HepG2 (cell line): ENCODE data around the gene CD151. TPM values are rescaled to one million over a fixed set of nuclear protein-coding genes. Genes with fewer than 3 reads are reported as not detected.
A peak's percentile ranks its signal among the peaks of the same experiment; 100 is the strongest.

Experiments used
- ATF7 ChIP-seq, 2 experiments: fragments of 450-650 bp in 1 of 2; sonication (generic) in 1 of 2; formaldehyde crosslinking in 1 of 2; IDR thresholded peaks; 2 replicates each; pipeline versions ENCODE4 v1.4.0 to v1.6.1; 2016 to 2020; ENCODE audit warnings: antibody characterized with exemption in 1 of 2, mild to moderate bottlenecking in 1 of 2, missing genetic modification reagents in 1 of 2
- BATF2 ChIP-seq: sonication (generic); formaldehyde crosslinking; IDR thresholded peaks from 2 replicates; pipeline ENCODE4 v1.8.0; 2022; ENCODE audit warnings: mild to moderate bottlenecking, missing genetic modification reagents, moderate library complexity
- BRCA1 ChIP-seq: sonication (generic); formaldehyde crosslinking; IDR thresholded peaks from 2 replicates; pipeline ENCODE4 v1.4.0; 2020; ENCODE audit warnings: missing genetic modification reagents
- CBX5 ChIP-seq: sonication (generic); formaldehyde crosslinking; IDR thresholded peaks from 2 replicates; pipeline ENCODE4 v1.4.0; 2020; ENCODE audit warnings: missing genetic modification reagents, borderline replicate concordance
- HDAC2 ChIP-seq: sonication (generic); formaldehyde crosslinking; IDR thresholded peaks from 2 replicates; pipeline ENCODE4 v1.4.0; 2020; ENCODE audit warnings: missing genetic modification reagents
- IKZF1 ChIP-seq: fragments of 450-650 bp; IDR thresholded peaks from 2 replicates; pipeline ENCODE4 v1.7.1; 2016
- KLF6 ChIP-seq: IDR thresholded peaks from 2 replicates; pipeline ENCODE4 v1.8.0; 2016; ENCODE audit warnings: missing biosample characterization, missing genetic modification reagents
- MYC ChIP-seq: sonication (generic); formaldehyde crosslinking; IDR thresholded peaks from 2 replicates; pipeline ENCODE4 v1.9.0; 2021; ENCODE audit warnings: missing genetic modification reagents, borderline replicate concordance
- RBM39 ChIP-seq: fragments of 200-400 bp; formaldehyde crosslinking; IDR thresholded peaks from one replicate; pipeline ENCODE4 v1.6.1; 2018; ENCODE audit warnings: antibody characterized with exemption, mild to moderate bottlenecking, low read depth, low read length; ENCODE audit not compliant: poor library complexity, severe bottlenecking
- REXO4 ChIP-seq: sonication (generic); formaldehyde crosslinking; IDR thresholded peaks from 2 replicates; pipeline ENCODE4 v1.8.0; 2022; ENCODE audit warnings: missing genetic modification reagents, mild to moderate bottlenecking, borderline replicate concordance
- SKI ChIP-seq: fragments of 450-650 bp; IDR thresholded peaks from one replicate; pipeline ENCODE4 v1.6.1; 2018; ENCODE audit warnings: mild to moderate bottlenecking; ENCODE audit not compliant: partially characterized antibody
- ZMAT3 ChIP-seq: sonication (generic); formaldehyde crosslinking; conservative IDR thresholded peaks from 2 replicates; pipeline ENCODE4 v1.7.0; 2021; ENCODE audit warnings: missing genetic modification reagents
- ZNF407 ChIP-seq: sonication (generic); formaldehyde crosslinking; IDR thresholded peaks from one replicate; pipeline ENCODE4 v1.5.1; 2020; ENCODE audit warnings: mild to moderate bottlenecking, missing genetic modification reagents; ENCODE audit errors: not compliant biosample characterization
- ZNF75D ChIP-seq: sonication (generic); formaldehyde crosslinking; IDR thresholded peaks from 2 replicates; pipeline ENCODE4 v1.8.1; 2023; ENCODE audit warnings: missing genetic modification reagents, mild to moderate bottlenecking, borderline replicate concordance
- ZSCAN21 ChIP-seq: sonication (generic); formaldehyde crosslinking; IDR thresholded peaks from 2 replicates; pipeline ENCODE4 v1.8.0; 2022; ENCODE audit warnings: mild to moderate bottlenecking, missing genetic modification reagents, moderate library complexity, borderline replicate concordance
- polyA plus RNA-seq, 8 experiments: library from polyadenylated mRNA; depleted of rRNA in 3 of 8; stranded (reverse) in 7 of 8; unstranded in 1 of 8; fragments of >200 nt; fragmentation: Illumina TruSeq in 4 of 8; extraction: Trizol in 4 of 8; gene quantifications; 2 replicates each; pipeline versions ENCODE4 v1.2.1 to v1.2.3, GENCODE V29; 2011 to 2016; ENCODE audit warnings: low read depth in 4 of 8, missing spikeins in 1 of 8, mixed read lengths in 1 of 8; ENCODE audit not compliant: insufficient read depth in 1 of 8
- total RNA-seq, 5 experiments: library from RNA; depleted of rRNA; stranded (reverse); fragments of >200 nt; fragmentation: Illumina TruSeq; extraction: Trizol; gene quantifications; 2 replicates each; pipeline ENCODE4 v1.2.3, GENCODE V29; 2016; ENCODE audit warnings: low read depth in 1 of 5
- TF ChIP-seq, protein P1 (sequence below): sonication (generic); formaldehyde crosslinking; IDR thresholded peaks from 2 replicates; pipeline ENCODE4 v1.4.0; 2020; ENCODE audit warnings: missing genetic modification reagents
- TF ChIP-seq, protein P2 (sequence below): IDR thresholded peaks from 2 replicates; pipeline ENCODE4 v1.6.1; 2016; ENCODE audit warnings: missing compliant biosample characterization, missing genetic modification reagents, borderline replicate concordance

The CD151 gene
- total and polyA plus RNA-seq, 2 of the 13 experiments (the other 11 are each of a cell fraction or from before 2014, with no cell fraction given), result 125 to 197 TPM

GRCh38 chr11:833114-833791 lies 501 bp downstream of the CD151 start (continued):
- TF ChIP-seq MYC (CRISPR knock-in tag) (0 out of 2 replicates have a peak, but pooled peaks have one; percentile 49), REXO4 (CRISPR knock-in tag) (no peak), CBX5 (CRISPR knock-in tag) (no peak), ZSCAN21 (CRISPR knock-in tag) (no peak), RBM39 (no peak), BRCA1 (CRISPR knock-in tag) (no peak), ZMAT3 (peak; percentile 45; the same call in 1 of the 2 replicates), BATF2 (CRISPR knock-in tag) (no peak), ATF7 (IDR thresholded peaks at IDR 0.05) (no peak), ATF7 (CRISPR knock-in tag; IDR thresholded peaks at IDR 0.05) (peak; percentile 70; the same call in 1 of the 2 replicates), HDAC2 (no peak), KLF6 (CRISPR knock-in tag) (0 out of 2 replicates have a peak, but pooled peaks have one; percentile 32), IKZF1 (no peak), ZNF75D (CRISPR knock-in tag) (no peak), ZNF407 (no peak), SKI (peak; percentile 33)
- TF ChIP-seq, protein P1, sequence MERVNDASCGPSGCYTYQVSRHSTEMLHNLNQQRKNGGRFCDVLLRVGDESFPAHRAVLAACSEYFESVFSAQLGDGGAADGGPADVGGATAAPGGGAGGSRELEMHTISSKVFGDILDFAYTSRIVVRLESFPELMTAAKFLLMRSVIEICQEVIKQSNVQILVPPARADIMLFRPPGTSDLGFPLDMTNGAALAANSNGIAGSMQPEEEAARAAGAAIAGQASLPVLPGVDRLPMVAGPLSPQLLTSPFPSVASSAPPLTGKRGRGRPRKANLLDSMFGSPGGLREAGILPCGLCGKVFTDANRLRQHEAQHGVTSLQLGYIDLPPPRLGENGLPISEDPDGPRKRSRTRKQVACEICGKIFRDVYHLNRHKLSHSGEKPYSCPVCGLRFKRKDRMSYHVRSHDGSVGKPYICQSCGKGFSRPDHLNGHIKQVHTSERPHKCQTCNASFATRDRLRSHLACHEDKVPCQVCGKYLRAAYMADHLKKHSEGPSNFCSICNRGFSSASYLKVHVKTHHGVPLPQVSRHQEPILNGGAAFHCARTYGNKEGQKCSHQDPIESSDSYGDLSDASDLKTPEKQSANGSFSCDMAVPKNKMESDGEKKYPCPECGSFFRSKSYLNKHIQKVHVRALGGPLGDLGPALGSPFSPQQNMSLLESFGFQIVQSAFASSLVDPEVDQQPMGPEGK (CRISPR knock-in tag), result peak; percentile 52; the same call in 1 of the 2 replicates
- TF ChIP-seq, protein P2, sequence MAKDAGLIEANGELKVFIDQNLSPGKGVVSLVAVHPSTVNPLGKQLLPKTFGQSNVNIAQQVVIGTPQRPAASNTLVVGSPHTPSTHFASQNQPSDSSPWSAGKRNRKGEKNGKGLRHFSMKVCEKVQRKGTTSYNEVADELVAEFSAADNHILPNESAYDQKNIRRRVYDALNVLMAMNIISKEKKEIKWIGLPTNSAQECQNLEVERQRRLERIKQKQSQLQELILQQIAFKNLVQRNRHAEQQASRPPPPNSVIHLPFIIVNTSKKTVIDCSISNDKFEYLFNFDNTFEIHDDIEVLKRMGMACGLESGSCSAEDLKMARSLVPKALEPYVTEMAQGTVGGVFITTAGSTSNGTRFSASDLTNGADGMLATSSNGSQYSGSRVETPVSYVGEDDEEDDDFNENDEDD (CRISPR knock-in tag), result peak; percentile 18; the same call in 1 of the 2 replicates
